Measurements from ENCODE around the gene PNMT. TPM values are rescaled to one million over a fixed set of nuclear protein-coding genes. Genes with fewer than 3 reads are reported as not detected.

Gene PNMT
- total and polyA plus RNA-seq, 2 experiments from 2014 or later, result 1.9 to 2.5 TPM

- TF ChIP-seq CTCF (conservative IDR thresholded peaks at IDR 0.05; ENCODE audit: low read depth in 2 of 2), result no peak
These were observed 5.3 kb downstream of the PNMT start (continued) for GRCh38 chr17:39673335-39674081.

GRCh38 chr17:39674179-39674578, 5.9 kb downstream of the PNMT start:
- Histone ChIP-seq H3K9me2 (ENCODE audit: insufficient read depth) (no peaks in the 10 kb centered on the region), H3K36me3 (ENCODE audit: insufficient read depth) (no peaks in the 10 kb centered on the region), H3K27ac (ENCODE audit: low read depth) (no peak overlapping the region), H3F3A (replicated peaks; ENCODE audit: low read depth) (no peaks in the 10 kb centered on the region), H3K4me1 (ENCODE audit: insufficient read depth) (0 out of 2 replicates have a peak, but pooled peaks cover 5% of the 10 kb centered on the region), H3K79me2 (replicated peaks; ENCODE audit: insufficient read depth) (no peaks in the 10 kb centered on the region), H2AFZ (no peak overlapping the region), H3K4me2 (no peak overlapping the region), H3K27me3 (ENCODE audit: insufficient read depth) (peaks cover 6% of the 10 kb centered on the region), H4K20me1 (replicated peaks; ENCODE audit: insufficient read depth) (no peaks in the 10 kb centered on the region), H3K4me3 (no peak overlapping the region)
- Mint-ChIP-seq H3K4me1 (peaks cover 32% of the 10 kb centered on the region), H3K9me3 (no peaks in the 10 kb centered on the region), H3K27ac (no peak overlapping the region), H3K4me3 (no peak overlapping the region), H3K27me3 (ENCODE audit: insufficient read depth, low read depth, poor library complexity) (peaks cover 34% of the 10 kb centered on the region), H3K36me3 (ENCODE audit: low read depth) (0 out of 3 replicates have a peak, but pooled peaks cover 4% of the 10 kb centered on the region)
- ATAC-seq, result no peak
- TF ChIP-seq REST (IDR thresholded peaks at IDR 0.05; ENCODE audit: unreplicated experiment) (no peak), ZNF114 (CRISPR knock-in tag; IDR thresholded peaks at IDR 0.05) (no peak), NANOG (IDR thresholded peaks at IDR 0.05; ENCODE audit: borderline replicate concordance) (no peak), EZH2 (IDR thresholded peaks at IDR 0.05; ENCODE audit: low read depth, unreplicated experiment) (no peak), ZNF331 (CRISPR knock-in tag; IDR thresholded peaks at IDR 0.05; ENCODE audit: low read depth) (no peak), ETS1 (IDR thresholded peaks at IDR 0.05) (no peak), CREB1 (CRISPR knock-in tag; IDR thresholded peaks at IDR 0.05; ENCODE audit: low read depth) (no peak), EZH2phosphoT487 (IDR thresholded peaks at IDR 0.05; ENCODE audit: unreplicated experiment) (no peak), JUNB (IDR thresholded peaks at IDR 0.05; ENCODE audit: unreplicated experiment) (no peak), STAT1 (IDR thresholded peaks at IDR 0.05; ENCODE audit: unreplicated experiment) (no peak), POLR2AphosphoS5 (IDR thresholded peaks at IDR 0.05; ENCODE audit: low read depth) (no peak)
- DNase-seq (ENCODE audit: low spot score), result no peak
